ENCODE data around the gene ELOVL7.
"Not testable (repeated sequence)": the region's sequence is repeated elsewhere in the genome, so short reads cannot be mapped to it uniquely, and the experiment has no call there.

ELOVL7 gene

DNA sequence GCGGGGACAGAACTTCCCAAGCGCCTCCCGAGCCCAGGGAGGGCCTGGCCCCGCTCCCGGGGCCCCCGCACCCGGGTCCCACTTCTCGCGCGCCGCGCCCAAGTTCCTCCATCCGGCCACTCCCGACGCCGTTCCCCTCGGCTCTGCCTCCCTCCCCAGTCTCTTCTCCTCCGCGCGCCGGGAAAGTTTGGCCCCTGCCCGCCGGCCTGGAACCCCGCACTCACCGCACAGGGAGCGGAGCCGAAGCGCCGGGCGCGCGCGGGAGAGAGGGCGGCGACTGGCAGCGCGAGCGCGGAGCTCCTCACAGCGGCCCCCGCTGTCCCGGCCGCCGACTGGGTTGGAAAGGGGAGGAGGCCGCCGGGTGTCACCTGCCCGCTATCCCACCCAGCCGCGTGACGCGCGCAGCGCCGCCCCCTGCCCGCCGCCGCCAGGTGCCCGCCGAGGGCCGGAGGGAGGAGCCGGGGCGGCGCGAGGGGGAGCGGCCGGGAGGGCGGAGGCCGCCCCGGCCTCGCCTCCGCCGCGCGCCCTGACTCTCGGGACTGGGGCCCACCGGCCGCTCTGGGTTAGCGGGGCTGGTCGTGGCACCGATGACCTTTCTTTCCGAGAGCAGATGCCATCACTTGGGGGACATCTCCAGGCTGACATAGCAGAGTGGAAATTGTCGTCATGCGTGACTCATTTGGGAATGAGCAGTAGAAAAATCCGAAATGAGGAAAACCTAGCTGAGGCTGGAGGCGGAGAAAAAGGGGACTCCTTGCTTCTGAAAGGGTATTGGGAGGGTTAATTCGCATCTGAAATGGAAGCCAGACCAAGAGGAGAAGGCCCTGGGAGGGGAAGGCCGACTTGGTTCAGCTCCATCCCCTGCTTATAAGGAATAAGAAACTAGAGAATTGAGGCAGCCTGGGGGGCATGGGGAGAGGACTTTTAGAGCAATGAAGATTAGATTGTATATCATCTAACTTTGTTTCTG, at the start of gene ELOVL7:
Gene ELOVL7, minus strand, starts transcription at position 334 of the 970 bp plus-strand sequence. CDS start 56,872 bp downstream, outside the sequence.
- peak; percentile 92 for DNase-seq

DNA sequence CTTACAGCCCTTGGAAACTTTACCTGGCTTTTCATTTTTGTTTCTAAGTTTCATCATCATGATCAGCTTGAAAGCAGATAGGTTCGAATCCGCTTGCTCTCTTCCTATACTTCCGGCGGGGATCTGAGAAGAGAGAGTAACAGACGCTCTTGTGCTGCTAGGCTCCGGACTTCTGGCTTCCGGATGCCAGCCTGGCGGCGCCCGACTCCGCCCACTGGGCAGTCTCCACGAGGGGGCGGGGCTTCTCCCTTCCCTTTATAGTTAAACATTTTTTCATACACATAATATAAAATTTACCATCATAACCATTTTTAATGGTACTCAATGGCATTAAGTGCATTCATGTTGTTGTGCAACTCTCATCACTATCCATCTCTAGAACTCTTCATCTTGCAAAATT, 49.5 kb upstream of the ELOVL7 start:
- DNase-seq = no peak

DNA sequence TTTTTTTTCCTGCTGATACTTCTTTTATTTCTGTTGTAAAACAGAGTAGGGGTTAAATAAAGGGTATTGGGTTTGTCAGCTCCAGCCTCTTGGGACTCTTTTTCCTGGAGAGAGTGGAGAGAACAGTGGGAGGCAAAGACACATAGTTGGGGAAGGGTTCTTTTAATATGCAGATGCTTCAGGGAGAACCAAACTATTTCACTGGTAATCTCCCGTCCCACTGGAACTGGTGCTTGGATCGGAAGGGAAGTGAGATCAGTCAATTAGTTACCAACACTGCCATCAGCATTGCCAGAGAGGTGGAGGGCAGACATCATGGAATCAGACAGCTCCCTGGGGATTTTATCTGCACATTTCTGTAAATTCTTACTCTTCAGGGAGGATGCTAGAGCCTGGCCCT, 47.6 kb upstream of the ELOVL7 start:
- no peak for DNase-seq

DNA sequence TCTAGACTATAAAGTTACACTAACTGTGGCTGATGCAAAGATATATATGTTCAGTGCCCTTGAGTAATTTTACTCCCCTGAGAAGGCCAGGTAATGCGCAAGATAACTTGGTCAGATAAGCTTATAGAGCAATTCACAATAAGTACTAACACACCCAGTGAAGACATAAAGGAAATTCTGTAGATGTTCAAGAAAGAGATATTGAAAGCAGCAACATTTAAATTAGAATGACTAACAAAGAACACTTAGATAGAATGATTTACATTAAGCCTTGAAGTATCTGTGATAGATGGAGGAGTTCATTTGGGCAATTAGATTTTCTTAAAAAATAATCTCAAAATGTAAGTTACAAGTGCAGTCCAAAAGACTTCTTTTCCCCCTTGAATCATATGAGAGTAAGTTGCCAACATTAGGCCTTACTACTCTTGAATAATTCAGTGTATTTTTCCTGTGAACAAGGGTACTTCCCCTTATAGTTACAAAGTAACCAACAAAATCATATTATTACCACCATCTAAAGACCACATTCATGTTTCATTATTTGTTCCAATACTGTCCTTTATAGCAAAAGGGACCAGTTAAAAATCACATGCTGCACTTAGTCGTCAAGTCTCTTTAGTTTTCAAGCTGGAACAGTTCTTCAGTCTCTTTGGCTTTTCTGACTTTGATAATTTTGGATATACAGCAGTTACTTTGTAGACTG, 44.4 kb upstream of the ELOVL7 start:
- no peak for DNase-seq

DNA sequence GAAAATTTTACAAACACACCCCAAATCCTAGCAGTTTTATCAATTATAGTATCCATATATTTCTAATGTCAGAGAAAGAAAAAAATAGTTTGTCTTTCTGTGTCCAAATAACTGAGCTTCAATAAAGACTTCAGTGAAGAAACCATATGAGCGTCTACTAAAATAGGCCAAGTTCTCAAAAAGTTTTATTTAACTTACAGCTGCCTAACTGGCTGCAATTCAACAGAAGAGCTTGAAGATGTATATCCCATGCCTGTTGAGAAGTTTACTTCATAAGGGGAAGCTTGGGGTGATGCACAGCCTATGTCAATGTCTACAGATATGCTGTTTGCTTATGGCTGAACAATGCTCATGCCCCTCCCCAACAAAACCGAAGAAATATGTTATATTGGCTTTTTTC, 43.7 kb upstream of the ELOVL7 start:
- no peak for DNase-seq

DNA sequence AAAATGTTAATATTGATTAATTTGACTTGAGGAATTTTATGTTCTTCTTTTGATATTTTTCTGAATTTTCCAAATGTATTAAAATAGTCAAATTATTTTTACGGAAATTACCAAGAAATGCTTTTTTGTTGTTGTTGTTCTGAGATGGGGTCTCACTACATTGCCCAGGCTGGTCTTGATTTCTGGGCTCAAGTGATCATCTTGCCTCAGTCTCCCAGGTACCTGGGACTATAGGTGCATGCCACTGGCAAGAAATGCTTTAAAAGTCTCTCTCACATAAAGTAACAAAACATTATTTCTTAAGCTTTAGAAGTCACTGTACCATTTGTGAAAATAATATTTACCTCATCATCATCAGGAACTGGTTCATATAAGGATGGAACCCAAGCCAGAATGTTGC, 43.0 kb upstream of the ELOVL7 start:
- DNase-seq = no peak

DNA sequence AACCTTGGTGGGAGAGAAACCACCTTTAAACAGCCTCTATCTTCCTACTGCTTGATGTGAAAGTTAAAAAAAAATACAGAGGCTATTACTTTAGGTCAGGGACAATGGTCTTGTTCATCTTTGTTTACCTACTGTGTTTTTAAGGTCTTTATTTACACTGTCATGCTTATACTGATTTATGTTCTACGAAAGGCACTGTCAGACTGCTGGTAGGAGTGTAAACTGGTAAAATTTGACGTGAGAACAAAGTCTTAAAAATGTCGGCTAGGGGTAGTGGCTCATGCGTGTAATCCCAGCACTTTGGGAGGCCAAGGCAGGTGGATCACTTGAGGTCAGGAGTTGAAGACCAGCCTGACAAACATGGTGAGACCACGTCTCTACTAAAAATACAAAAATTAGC, 42.1 kb upstream of the ELOVL7 start:
- no peak for DNase-seq

DNA sequence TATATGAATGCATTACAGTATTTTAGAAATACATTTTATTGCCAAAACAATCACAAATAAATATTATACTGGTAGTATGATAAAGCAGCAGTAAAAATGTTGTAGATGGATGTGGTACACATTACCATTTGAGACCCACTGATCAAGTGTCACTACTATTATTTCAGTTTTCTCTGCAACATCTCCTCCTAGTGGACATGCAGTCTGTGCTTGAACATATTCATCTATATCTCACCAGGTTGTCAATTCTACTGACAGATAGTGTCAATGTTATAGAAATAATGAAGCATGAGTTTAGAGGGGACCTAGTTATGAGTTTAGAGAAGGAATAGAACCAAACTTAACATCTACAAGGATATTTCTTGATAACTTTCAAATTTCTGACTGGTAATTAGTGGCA, 39.2 kb upstream of the ELOVL7 start:
- no peak for DNase-seq

DNA sequence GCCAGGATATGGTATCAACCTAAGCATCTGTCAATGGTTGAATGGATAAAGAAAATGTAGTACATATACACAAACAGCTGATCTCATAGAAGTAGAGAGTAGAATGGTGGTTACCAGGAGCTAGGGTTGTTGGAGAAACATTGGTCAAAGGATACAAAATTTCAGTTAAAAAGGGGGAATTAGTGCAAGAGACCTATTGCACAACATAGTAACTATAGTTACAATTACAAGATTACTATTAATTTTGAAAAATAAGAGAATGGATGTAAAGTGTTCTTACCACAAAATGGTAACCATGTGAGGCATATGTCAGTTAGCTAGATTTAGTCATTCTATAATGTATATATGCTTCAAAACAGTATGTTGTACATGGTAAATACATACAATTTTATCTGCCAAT, 28.8 kb upstream of the ELOVL7 start:
- no peak for DNase-seq

DNA sequence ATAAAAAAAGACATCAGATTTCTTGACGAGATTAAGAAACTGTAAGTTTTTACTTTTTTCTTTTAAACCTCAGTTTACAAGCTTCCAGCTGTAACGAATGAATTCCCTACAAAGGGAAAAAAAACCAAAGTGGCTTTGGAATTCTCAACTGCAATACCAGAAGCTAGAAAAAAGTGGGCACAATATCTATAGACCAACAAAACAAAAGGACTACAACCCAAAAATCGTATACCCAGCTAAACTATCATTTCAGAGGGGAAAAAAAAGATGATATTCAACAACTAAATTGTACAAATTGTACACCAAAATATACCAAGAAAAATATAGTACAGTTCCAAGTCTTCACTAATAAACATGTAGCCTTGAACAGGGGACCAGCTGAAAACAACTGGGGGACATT, 26.8 kb upstream of the ELOVL7 start:
- no peak for DNase-seq

DNA sequence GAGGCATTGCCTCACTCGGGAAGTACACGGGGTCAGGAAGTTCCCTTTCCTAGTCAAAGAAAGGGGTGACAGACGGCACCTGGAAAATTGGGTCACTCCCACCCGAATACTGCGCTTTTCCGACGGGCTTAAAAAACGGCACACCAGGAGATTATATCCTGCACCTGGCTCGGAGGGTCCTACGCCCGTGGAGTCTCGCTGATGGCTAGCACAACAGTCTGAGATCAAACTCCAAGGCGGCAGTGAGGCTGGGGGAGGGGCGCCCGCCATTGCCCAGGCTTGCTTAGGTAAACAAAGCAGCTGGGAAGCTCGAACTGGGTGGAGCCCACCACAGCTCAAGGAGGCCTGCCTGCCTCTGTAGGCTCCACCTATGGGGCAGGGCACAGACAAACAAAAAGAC, 16.5 kb upstream of the ELOVL7 start:
- DNase-seq = not testable (repeated sequence)

DNA sequence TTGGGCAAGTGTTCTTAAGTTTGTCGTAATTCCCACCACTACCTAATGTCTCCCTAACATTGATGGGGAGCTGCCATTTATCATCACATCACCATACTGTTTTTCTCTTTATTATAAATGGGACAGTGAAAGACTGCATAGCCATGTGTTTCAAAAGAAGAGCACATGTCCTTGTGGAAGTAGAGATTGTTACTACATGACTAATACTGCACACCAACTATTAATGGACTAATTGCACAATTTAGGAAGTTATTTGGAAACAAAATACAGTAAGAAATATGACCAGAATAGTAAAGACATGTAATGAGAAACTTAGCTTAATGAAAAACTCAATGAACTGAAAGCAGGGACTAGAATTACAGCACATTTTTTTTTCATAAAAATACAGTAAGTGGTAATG, 12.0 kb upstream of the ELOVL7 start:
- no peak for DNase-seq

DNA sequence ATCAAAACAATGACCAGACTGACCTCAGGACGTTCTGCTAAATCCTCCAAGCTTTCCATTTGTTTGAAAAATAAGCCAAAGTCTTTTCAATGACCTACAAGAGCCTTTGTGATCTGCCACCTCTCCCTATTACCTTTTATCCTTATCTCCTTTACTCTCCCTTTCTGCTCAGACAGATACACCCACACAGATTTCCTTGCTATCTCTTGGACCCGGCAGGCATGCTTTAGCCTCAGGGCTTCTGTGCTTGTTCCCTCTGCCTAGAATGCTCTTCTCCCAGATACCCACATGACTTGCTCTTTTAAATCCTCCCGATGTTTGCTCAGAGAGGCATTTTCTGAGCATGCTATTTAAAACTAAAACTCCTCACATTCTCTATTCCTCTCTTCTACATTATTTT, 8.9 kb upstream of the ELOVL7 start:
- DNase-seq = peak; percentile 82

DNA sequence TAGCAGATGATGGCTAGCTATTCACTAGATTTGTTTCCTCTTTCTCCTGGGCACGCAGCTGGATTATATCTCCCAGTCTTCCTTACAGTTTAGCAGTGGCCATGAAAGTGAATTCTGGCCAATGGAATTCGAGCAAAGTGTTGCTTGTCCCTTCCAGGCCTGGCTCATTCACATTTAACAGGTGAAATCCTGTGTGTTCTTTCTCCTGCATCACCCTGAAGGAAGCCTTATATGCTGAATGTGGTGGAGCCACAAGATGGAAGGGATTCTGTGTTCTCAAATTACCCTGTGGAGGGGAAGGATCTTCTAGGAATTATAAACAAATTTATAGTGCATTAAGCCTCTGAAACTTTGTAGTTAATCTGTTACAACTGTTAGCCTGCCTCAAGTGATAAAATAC, 8.2 kb upstream of the ELOVL7 start:
- no peak for DNase-seq

DNA sequence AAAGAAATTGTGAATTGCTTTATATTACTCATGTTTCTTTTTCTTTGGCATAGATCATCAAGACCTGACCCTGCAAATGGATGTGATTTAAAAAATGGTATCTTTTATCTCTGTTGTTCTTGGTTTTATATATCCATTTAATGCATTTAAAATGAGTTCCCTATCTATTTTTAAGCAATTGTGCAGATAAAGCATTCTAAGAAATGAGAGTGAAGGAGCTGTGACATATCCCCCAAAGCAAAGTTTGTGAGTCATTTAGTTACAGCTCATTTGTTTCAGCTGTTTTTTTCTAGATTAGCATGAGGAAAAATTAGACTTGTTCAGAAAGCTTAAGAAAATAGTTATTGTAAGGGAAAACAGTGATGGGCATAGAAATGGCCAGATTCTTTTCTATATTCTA, 7.6 kb upstream of the ELOVL7 start:
- no peak for DNase-seq

DNA sequence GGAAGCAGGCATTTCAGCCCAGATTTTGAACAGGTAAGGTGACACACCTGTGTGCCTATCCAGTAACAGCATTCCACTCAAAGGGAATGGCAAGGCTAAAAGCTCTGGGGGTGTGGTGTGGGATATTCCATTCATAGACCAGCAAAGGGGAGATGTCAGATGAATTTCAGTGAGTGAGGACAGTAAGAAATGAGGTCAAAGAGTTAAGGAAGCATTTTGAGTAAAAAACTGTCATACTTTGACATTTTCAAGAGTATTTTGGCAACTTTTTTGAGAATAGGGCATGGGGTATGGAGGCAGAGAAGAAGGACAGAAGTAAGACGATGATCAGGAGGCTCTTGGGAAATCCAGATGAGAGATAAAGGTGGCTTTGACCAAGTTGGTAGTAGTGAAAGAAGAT, 2.2 kb upstream of the ELOVL7 start:
- no peak for DNase-seq

DNA sequence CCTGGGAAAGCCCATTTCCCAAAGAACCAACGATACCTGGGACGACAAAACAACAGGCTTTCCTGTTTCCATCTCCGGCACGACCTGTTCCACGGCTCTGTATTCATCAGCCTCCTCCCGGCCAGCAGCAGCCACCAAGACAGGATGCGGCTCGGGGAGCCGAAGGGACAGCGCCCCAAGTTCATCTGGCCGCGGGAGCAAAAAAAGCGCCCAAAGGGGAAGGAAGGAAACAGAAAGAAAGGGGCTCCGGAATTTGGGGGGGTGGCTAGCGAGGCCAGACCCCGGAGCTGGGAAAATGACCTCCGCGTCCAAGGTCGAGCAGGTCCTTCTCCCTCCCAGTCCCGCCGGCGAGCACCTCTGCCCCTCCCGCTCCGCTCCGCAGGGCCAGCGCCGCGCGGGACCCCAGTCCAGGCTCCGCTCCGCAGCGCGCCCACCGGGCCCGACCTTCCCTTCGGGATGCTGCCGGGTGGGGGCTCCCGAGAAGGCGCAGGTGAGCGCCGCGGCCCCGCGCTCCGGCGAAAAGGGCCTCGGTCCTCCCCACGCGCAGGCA, 608 bp downstream of the ELOVL7 start:
- DNase-seq = peak; percentile 64

DNA sequence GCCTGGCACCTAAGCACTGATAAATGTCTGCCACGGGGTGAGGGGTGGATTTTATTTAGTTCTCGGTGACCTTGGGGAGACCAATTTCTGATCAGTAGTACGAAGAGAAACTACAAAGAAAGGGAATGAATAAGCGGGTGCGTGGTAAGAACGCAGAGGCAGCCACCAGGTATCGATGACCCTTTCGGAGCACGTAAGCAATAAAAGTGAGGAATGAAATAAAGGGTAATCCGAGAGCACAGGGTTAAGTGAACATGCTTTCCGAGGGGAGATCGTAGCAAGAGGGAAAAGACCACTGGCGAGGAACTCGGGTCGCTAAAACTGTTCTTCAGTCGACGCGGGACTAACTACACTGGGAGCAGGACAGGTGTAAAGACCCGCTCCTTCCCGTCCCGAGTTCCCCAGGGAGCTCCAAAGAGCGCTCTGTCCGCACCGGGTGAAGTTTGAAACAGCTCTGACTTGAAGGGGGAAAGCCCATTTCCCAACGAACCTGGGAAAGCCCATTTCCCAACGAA, 1.1 kb downstream of the ELOVL7 start:
- no peak for DNase-seq

DNA sequence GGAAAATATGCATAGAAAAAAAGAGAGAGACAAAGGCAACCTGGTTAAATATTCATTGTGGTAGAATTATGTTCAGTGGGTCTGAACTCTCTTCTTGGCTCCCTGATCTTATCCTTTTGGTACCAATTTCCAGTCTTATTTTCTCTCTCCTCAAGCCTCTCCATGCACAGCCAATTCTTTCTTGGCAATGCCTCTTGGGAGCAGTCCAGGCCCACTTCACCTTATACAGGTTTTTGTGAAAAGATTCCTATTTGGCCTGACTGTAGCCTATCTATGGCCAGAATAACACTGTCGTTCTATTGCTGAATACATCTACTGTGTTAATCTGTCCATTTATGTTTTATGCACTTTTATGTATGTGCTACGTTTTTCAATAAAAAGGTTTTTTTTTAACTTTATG, 2.7 kb downstream of the ELOVL7 start:
- no peak for DNase-seq

DNA sequence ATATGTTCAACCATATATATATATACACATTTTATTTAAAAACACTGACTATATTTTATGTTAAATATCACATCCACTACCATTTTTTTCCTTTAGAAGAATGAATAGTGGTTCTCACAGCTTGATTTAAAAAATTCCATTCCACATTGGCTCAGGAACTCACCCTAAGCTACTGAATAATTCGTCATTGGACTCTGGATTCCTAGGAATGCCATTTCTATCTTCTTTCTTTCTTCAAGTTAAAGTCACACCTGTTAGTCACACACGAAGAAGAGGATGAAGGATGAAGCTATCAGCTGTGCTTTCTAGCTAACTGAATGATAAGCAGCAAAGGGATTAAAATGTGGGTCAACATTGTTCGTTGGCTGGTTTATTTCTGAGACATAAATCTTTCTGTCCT, 7.9 kb downstream of the ELOVL7 start:
- DNase-seq = no peak

DNA sequence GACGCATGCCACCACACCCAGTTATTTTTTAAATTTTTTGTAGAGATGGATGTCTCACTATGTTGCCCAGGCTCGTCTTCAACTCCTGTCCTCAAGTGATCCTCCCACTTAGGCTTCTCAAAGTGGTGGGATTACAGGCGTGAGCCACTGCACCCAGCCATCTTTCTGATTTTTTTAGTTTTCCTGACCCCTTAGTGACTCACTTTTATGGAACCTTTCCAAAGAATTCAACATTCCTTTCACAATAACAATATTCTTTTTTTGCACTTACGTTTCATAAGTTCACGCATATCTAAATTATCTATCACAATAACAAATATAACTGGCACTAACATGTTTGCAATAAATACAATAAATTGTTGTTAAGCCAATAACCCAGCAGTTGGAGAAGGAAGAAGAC, 8.5 kb downstream of the ELOVL7 start:
- peak; percentile 4 for DNase-seq

DNA sequence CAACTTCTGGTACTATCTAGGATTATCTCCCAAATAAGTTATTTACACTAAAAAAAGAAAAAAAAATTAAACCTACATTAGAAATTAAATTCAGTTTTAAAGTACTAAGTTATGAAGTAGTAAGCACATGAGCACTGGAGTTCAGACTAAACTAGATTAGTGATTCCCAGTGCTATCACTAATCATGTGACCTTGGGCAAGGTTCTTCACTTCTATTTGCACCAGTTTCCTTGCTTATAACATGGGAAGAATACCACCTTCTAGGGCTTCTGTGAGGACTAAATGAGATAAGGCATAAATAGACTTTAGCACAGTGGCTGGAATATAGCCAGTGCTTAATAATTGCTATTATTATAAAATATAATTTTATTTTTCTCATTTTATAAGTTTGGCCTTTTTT, 10.5 kb downstream of the ELOVL7 start:
- no peak for DNase-seq

DNA sequence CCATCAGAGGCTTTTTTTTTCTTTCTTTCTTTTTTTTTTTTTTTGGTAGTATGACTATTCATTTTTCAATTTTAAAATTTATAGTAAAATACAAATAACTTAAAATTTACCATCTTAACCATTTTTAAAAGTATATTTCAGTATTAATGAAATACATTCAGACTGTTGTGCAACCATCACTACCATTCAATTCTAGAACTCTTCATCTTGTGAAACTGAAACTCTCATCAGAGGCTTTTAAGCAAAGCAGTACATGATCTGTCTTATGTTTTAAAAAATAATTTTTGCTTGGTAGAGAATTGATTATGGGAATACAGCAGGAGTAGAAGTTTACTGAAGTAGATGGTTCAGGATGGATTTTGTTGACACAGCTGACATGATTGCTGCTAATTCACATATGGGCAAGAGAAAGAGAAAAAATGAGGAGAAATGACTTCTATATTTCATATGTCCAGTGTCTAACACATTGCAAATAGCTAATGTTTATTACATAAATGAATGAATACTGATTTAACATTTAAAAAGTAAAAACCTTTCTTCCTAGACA, 13.4 kb downstream of the ELOVL7 start:
- no peak for DNase-seq

All from islet precursor cell (in vitro differentiated cells).